Fibroblast of upper back skin (primary cell): Measurements from ENCODE around the gene MYLK.

ENCODE experiments used
- DNase-seq: peaks from one replicate; pipeline ENCODE4 v3.0.0-alpha.2; 2013

MYLK gene

DNA sequence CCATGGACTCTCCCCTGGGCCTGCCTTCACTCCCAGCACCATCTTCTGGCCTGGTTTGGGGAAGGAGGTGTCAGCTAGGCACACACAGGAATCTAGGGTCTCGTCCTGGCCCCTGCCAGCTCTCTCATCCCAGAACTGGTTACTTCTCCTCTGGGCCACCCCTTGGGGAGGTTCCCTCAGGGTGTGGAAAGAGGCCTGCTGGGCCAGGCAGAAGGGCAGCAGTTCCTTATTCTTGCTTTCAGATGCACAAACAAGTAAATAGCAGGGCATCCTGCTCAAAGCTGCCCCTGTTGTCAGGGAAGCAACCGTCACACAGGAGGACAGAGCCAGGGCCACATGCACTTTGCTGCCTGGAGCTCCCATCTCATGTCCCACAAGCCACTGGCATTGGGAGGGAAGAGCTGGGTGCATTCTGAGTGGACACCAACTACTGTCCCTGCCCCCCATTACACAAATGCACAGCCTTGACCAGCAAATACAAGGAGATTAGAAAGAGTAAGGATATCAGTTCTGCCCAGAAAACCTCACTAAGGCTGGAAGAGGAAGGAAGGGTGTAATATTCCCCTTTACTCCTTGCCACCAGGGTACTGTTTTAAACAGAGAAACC lies 190.4 kb downstream of the MYLK start:
- no peak for DNase-seq

DNA sequence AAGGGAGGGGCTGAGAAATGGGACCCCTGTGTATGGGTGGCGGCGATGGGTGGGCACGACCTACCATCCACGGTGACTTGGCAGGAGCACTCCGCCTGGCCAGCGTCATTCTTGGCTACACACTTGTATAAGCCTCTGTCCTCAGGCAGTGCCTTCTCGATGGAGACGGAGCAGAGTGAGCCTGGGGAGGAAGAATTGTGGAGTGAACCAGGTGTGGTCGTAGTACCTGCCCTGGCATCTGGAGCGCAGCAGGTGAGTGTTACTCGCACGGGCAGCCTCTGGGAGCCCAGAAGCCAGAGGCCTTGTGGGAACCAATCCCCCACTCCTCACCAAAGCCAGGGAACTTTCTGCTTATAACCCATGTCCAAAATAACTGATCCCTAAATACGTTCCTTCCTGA lies 191.5 kb downstream of the MYLK start:
- no peak for DNase-seq

DNA sequence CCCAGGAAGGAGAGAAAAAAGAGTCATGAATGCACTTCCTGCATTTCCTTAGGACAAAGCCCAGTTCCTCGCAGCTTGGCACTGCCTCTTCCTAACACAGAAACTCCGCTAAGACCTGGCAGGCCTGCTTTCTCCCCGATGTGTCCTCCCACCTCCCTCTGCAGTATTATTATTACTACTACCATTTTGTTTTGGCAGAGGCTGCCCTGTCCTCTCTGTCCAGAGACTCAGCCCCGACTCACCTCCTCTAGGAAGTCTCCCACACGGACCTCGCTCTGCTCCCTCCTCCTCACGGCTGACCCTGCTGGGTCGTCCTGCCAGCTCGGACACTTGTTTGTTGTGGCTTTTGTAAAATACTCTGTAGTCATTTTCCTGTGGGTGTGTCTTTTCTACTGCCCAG lies 192.1 kb downstream of the MYLK start:
- no peak for DNase-seq

DNA sequence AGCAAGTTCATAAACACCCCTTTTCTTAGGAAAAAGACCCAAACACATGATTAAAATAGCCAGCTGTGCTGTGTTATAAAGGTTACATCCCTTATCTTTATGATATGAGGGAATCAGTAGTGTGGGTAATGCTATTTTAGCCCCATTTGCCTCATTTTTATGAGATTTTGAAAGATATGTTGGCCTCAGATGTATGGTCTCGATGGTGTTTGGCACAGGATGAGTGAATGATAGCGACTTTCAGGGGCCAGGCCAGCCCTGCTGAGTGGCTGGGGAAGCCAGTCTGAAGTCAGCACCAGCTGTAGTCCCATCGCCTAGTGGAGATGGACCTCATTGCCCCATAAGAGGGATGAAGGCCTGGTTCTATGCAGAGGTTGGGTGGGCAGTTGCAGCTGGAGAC lies 194.3 kb downstream of the MYLK start:
- DNase-seq: no peak

DNA sequence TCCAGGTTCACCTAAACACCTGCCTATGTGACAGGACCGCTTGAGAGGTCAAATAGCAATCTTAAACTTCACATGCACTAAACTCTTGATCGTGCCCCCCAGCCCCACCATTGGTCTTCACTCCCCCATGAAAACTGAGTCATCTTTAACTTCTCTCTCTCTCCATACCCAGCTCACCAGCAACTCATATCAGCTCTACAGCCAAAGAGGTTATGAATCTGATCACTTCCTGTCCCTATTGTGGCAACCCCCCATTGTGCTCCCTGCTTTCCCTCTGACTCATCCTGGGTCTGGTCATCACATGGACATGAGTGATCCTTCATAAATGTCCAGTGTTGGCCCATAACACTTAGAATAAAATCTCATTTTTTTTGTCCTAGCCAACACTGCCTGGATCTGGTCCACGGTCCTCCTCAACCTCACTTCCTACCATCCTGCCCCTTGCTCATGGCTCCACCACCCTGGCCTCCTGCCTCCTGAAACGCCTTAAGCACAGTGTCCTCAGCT lies 195.8 kb downstream of the MYLK start:
- peak; percentile 95 for DNase-seq

- DNase-seq: no peak
These were observed 196.8 kb downstream of the MYLK start for GRCh38 chr3:123687286-123687685.

DNA sequence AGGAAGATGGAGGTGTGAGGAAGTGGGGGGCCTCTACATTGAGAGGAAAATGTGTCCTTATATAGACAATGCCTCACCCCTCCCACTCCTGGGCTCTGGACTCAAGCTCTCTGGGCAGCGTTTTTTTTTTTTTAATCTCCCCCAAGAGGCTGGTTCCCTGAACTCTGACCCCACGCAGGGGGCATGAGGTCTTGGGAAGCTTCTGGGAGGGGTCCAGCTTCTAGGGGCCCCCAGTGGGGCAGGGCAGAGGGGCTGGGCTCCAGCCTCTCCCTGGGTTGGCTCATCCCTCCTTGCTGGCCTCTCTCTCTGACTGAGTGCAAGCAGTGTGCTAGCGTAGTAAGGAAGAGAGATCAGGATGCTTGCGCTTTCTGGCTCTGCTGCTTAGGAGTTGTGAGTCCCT lies 197.9 kb downstream of the MYLK start:
- peak; percentile 55 for DNase-seq

DNA sequence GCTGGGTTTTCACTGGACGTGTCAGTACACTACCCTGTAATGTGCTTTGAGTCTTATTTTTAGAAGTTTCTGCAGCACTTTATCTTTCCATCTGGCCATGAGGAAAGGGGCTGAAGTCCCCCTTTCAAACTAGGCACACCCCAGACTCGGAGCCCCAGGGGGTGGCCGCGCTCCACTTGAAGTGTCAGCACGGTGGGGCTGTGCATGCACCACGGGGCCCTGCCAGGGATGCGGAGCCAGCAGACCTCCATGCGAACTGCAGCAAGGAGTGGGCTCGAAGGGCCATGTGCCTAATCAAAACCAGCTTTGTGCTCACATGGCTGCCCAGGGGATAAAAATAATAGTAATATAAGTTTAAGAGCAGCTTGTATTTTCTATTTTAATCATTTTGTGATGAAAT lies 198.4 kb downstream of the MYLK start:
- no peak for DNase-seq

DNA sequence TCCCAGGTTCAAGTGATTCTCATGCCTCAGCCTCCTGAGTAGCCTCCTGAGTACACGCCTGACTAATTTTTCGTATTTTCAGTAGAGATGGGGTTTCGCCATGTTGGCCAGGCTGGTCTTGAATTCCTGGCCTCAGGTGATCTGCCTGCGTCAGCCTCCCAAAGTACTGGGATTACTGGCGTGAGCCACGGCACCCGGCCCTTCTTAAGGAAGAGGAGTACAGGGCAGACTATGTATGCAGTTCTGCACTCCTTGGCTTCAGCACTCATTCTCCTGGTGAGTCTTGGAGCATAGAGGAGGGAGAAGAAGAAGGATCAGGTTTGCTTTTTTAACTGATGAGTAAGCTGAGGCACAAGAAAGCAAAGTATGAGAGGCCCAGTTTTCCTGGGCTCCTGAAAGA lies 199.5 kb downstream of the MYLK start:
- no peak for DNase-seq

GRCh38 chr3:123684209-123684608 lies 199.9 kb downstream of the MYLK start:
- DNase-seq: no peak

DNA sequence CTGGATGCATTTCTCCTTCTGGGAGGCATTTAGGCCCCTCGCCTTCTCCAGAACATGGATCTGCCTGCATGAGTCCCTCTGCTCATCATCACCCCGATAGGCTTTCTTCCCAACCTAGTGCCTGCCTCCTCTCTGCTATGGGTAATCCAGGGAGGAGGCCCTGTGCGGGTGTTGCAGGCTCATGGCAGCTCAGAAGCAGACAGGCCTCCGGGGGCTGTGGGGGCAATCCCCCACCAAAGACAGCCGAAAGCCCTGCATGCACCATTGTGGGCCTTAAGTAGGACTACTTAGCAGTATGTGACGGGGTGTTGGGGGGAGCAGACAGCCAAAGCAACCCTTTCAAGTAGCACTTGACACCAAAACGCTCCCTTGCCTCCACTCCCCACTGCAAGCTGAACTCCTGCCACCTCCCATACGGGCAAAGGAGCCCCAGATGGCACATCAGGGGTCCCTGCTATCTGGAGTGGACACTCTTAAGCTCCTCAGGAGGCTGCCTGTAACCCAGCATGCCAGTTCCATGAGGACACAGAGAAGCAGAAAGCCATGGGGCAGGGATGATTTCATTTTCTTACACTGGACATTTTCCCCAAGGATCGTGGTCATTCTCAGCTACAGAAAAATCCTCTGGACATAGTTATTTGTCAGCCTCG lies 200.5 kb downstream of the MYLK start:
- DNase-seq: no peak

DNA sequence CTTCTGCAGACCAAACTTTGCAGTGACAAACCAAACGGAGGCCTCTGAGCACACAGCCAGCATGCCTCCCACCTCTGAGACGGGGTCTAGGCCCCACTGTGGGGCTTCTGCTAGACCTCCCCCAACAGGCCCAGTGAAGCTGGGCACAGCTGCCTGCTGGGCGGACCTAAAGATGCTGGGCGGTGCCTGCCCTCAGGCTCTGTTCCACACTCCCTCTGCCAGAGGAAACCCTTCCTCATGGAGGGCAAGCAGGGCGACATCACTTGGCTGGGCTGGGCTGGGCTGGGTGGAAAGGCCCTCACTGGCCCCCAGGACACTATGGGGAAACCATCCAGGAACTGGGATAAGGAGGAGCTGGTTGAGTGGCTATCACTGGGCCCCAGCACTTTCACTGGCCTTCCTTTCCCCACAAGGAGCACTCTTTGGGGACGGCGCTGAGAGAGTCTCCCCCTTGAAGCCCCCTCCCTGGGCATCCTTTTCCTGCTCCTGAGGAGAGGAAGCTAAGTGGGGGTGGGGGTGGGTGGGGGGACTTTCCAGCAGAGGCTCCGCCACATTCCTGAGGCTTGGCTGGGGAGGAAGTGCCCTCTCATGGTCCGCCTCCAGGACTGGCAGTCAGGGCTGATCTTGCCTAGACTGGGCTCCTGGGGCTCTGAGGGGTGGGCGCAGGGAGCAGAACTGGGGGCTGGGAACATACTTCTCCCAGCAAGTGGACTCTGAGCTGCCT lies 201.2 kb downstream of the MYLK start:
- DNase-seq: no peak

DNA sequence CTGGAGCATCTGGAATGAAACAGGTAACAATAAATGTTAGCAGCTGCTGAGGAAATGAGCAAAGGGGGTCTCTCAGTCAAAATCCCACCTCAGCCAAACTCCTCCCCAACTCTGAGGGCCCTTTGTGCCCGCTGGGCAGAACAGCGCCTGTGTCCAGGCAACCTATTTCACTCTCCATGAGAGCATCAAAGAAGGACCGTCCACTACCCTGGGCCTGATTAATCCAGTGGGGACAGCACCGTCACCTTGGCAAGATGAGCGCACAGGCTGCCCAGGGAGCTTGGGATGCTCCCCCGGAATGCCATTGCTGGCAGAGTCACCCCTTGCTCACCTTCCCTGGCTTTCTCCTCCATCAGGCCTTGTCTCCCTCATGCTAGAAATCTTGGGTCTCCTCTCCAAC lies 201.8 kb downstream of the MYLK start:
- no peak for DNase-seq

DNA sequence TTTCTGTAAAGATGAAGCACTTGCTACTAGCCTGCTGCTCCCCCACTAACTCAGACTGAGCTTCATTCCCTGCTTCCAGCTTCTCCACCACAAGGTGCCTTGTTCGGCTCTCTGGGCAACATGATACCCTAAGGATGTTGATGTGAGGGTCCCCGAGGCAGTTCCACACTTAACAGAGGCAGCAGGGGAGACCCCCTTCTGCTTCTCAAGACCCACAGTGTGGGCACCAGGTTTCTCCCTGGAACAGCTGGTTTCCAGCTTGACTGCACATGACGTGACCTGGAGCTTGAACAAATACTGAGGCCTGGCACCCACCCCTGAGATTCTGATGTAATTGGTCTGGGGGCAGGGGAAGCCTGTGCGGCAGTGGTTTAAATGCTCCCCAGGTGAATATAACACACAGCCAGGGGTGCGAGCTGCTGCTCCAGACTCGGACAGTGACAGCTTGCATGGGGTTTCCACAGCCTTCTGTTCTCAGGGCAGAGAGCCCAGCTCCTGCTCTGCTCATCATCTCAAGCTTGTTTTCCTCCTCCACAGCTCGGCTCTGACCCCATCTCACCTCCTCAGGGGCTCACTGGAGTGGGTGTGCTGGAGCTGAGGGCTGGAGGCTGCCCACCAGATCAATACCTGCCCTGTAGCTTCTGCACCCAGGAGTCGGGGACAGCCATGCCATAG lies 204.3 kb downstream of the MYLK start:
- DNase-seq: no peak

- peak; percentile 98 for DNase-seq
These were observed 206.0 kb downstream of the MYLK start for GRCh38 chr3:123678108-123678511.

DNA sequence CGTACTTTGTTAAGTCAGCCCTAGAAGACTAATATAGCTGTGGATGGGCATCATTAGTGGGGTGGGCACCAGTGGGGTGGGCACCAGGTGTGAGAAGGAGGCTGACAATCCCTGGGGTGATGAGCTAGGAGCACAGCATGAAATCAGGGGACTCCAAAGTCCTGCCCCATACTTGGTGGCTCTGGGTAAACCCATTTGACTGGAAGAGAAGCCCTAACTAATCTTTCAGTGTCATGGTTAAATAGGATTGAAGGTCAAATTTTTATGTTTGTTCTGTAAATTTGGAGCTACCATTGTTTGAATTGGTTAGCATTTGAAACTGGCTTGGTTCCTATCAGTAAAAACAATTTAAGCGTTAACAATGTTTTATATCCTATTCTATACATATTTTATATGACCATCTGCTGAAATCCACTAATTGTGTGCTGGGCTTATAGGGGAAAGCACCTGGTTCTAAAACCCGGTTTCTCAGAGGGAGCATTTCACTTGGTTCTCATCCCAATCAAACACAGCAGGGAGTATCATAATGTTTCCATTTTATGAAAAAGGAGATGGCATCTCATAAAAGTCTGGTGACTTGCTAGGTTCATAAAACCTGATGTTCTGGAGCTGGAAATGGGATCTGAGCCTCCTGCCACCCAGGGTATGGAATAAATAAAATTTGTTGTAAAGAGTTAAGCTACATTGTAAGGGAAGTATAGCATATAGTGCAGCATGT lies 211.5 kb downstream of the MYLK start:
- no peak for DNase-seq

DNA sequence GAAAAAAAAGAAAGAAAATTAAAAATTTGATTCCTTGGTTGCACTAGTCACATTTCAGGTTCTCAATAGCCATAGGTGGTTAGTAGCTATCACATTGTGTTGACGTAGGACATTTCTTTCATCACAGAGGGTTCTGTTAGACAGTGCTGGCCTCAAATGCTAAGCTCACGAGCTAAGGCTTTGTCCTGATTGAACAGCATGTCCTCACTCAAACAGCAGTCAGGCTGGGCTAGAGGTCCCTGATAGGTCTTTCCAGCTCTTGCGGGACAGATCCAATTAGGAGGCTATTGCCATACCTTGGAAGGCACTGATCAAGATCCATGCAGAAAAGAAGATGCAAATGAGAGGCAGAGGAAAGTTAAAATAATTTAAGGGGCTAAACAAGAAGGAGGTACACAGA lies 213.4 kb downstream of the MYLK start:
- DNase-seq: no peak

DNA sequence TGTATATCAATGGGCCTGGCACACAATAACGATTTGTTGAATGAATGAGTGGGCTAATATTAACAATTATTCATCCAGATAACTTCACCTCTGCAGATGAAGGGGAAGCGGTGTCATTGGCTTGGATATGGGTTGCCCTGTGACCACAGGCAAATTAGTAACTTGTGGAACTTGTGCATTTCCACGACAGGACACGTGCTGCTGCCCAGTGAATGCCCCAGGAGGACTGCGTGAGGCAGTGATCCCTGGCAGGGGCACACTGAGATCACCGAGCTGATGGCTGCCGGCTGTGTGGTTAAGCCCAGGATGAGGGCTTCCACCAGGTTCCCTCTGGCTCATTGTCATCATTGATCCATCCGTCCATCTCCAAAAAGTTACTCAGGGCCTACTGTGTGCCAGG lies 215.2 kb downstream of the MYLK start:
- no peak for DNase-seq

- DNase-seq: no peak
These were observed 216.3 kb downstream of the MYLK start for GRCh38 chr3:123667784-123668183.

GRCh38 chr3:123664753-123665152 lies 219.4 kb downstream of the MYLK start:
- DNase-seq: peak; percentile 90

DNA sequence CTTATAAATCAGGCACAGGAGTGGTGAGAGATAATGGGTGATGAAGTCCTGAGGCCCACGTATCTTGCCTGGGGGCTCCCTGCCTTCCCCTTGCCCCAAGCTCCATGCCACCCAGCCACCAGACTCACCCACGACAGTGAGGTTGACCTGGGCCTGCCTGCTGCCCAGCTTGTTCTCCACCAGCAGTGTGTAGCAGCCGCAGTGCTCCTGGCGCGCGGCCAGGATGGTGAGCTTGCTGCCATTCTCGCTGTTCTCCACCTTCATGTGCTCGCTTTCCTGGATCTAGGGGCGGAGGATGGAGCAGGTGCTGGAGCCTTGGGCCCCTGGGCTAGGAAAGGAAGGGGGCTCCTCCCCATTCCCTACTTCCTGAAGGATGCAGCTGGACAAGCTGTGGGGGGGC lies 220.2 kb downstream of the MYLK start:
- no peak for DNase-seq

DNA sequence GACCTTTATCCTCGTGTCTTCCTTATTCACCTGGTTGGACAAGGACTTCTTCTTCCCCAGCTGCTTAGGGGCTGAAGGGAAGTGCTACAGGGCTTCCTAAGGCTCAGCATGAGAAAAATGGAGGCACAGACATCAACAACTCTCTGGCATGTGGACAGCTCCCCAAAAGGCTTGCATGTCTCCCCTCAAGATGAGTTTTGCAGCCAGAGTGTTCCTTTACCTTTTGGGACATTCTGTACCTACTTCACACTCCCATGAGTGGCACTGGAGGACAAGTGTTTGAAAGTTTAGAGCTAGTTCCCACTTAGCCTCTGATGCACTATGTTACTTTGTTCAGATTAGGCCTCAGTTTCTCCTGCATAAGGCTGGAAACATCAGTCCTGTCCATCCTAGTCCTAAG lies 222.2 kb downstream of the MYLK start:
- DNase-seq: no peak

DNA sequence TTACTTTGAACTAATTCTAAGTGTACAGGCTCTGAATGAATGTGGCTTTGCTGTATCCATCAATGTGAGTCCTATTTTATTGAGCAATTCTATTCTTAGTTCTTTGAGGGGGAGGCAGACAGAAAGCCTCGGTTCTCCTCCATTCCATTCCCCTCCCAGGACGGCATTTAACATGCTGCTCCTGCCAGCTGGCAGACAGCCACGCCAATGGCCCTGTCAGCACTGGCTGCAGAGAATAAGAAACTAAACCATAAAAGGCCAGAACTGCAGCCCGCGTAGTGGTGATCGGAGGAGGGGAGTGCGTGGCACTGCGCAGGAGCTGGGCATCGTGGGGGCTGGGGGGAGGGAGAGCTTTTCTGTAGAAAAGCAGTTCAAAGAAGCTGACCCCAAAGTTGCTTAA lies 223.2 kb downstream of the MYLK start:
- DNase-seq: peak; percentile 100
